OCI-LY7 (cell line): Measurements from ENCODE around the gene VRTN. TPM values are rescaled to one million over a fixed set of nuclear protein-coding genes. Genes with fewer than 3 reads are reported as not detected.
A peak's percentile ranks its signal among the peaks of the same experiment; 100 is the strongest.
"Not testable (repeated sequence)": the region's sequence is repeated elsewhere in the genome, so short reads cannot be mapped to it uniquely, and the experiment has no call there.

Experiments
- BruUV-seq: library from RNA; stranded (reverse); fragments of 400-500 nt; replicated peaks from 2 replicates; lab custom pipeline; 2021; lab: Mats Ljungman, UMichigan
- CTCF ChIA-PET: fragments of 300-600 bp; sonication (Branson Sonifier 250); formaldehyde crosslinking; loops from one replicate; lab custom pipeline; 2022; ENCODE audit warnings: antibody characterized with exemption; ENCODE audit not compliant: unreplicated experiment; lab: Charles Lee
- POLR2A ChIA-PET: fragments of 300-600 bp; sonication (Branson Sonifier 250); formaldehyde crosslinking; loops from one replicate; lab custom pipeline; 2022; ENCODE audit warnings: antibody characterized with exemption; lab: Charles Lee
- DNase-seq: peaks from one replicate; pipeline ENCODE4 v3.0.0-alpha.2; 2015; ENCODE audit warnings: low spot score
- H2AFZ ChIP-seq: fragments of 200-600 bp; sonication (generic), shearing (Covaris generic); 2 replicates; pipeline ENCODE4 v1.6.1; 2014; ENCODE audit warnings: mild to moderate bottlenecking, antibody characterized with exemption, low read length, moderate library complexity
- H3K27ac ChIP-seq: fragments of 200-600 bp; sonication (generic); 2 replicates; pipeline ENCODE4 v1.5.1; 2014; ENCODE audit warnings: mixed run types, low read depth, mild to moderate bottlenecking, moderate library complexity, low read length, inconsistent platforms; ENCODE audit not compliant: poor library complexity, severe bottlenecking
- H3K36me3 ChIP-seq: fragments of 200-600 bp; sonication (generic); 2 replicates; pipeline ENCODE4 v1.6.1; 2014; ENCODE audit warnings: mild to moderate bottlenecking, antibody characterized with exemption, low read length, moderate library complexity, mixed read lengths; ENCODE audit not compliant: insufficient read depth
- H3K4me1 ChIP-seq: fragments of 200-600 bp; sonication (generic); 2 replicates; pipeline ENCODE4 v1.5.1; 2014; ENCODE audit warnings: mild to moderate bottlenecking, low read length; ENCODE audit not compliant: insufficient read depth, poor library complexity, severe bottlenecking
- H3K4me2 ChIP-seq: fragments of 200-600 bp; sonication (generic); 2 replicates; pipeline ENCODE4 v1.6.1; 2014; ENCODE audit warnings: mild to moderate bottlenecking, low read length
- H3K4me3 ChIP-seq: fragments of 200-600 bp; sonication (generic); 2 replicates; pipeline ENCODE4 v1.5.1; 2014; ENCODE audit warnings: mild to moderate bottlenecking, low read depth, low read length; ENCODE audit not compliant: poor library complexity, severe bottlenecking
- H3K79me2 ChIP-seq: fragments of 200-600 bp; sonication (generic); 2 replicates; pipeline ENCODE4 v1.6.1; 2016; ENCODE audit warnings: low read depth, mild to moderate bottlenecking, low read length, moderate library complexity, mixed read lengths; ENCODE audit not compliant: insufficient read depth
- H3K9me2 ChIP-seq: fragments of 200-600 bp; sonication (generic); 2 replicates; pipeline ENCODE4 v1.6.1; 2016; ENCODE audit warnings: mild to moderate bottlenecking, low read length, mixed read lengths; ENCODE audit not compliant: insufficient read depth
- H3K9me3 ChIP-seq: fragments of 200-600 bp; sonication (generic); 2 replicates; pipeline ENCODE4 v1.6.1; 2014; ENCODE audit warnings: mild to moderate bottlenecking, mixed run types, low read length, mixed read lengths
- H4K20me1 ChIP-seq: fragments of 200-600 bp; sonication (generic); 2 replicates; pipeline ENCODE4 v1.6.1; 2014; ENCODE audit warnings: mild to moderate bottlenecking, antibody characterized with exemption, low read length, moderate library complexity, mixed read lengths; ENCODE audit not compliant: insufficient read depth
- CTCF ChIP-seq: fragments of 200-600 bp; sonication (generic); conservative IDR thresholded peaks from 2 replicates; pipeline ENCODE4 v1.5.1; 2014; ENCODE audit warnings: mild to moderate bottlenecking, antibody characterized with exemption, low read length, moderate library complexity, mixed read lengths
- EZH2phosphoT487 ChIP-seq: fragments of 200-600 bp; sonication (generic); IDR thresholded peaks from 2 replicates; pipeline ENCODE4 v1.6.1; 2018; ENCODE audit warnings: low read depth, borderline replicate concordance, mild to moderate bottlenecking, mixed run types, antibody characterized with exemption, low read length, moderate library complexity, mixed read lengths
- intact Hi-C: fragments of 100-400 bp; cut with micrococcal nuclease; formaldehyde crosslinking; loops from one replicate; pipeline ENCODE4 v1.10.0; 2022; ENCODE audit not compliant: unreplicated experiment
- total RNA-seq, 2 experiments: library from RNA; depleted of rRNA in 1 of 2; stranded (reverse); fragments of >200 nt in 1 of 2; shearing (Covaris generic) in 1 of 2; gene quantifications; 2 replicates each; pipeline ENCODE4 v1.2.3, GENCODE V29; 2014 to 2022

VRTN gene
- total RNA-seq, 2 experiments from 2014 or later: not detected

- Histone ChIP-seq H3K27ac (no peak overlapping the region), H3K79me2 (no peaks in the 10 kb centered on the region), H2AFZ (no peak overlapping the region), H3K4me1 (no peaks in the 10 kb centered on the region), H4K20me1 (no peaks in the 10 kb centered on the region), H3K4me2 (no peak overlapping the region), H3K36me3 (no peaks in the 10 kb centered on the region), H3K9me2 (no peaks in the 10 kb centered on the region), H3K4me3 (no peak overlapping the region), H3K9me3 (no peaks in the 10 kb centered on the region)
- BruUV-seq: no TSS peak
- TF ChIP-seq CTCF (peak; percentile 85), EZH2phosphoT487 (no peak)
- ChIA-PET CTCF (no interaction called here), POLR2A (no interaction called here)
- peak; percentile 48 for DNase-seq
- intact Hi-C loops: loop anchor here (10.0 kb wide), 1 partner anchor 170 kb away; the partner anchor contains the start of genes ISCA2 and NPC2
Observed at GRCh38 chr14:74324931-74325361, 23.3 kb upstream of the VRTN start.

GRCh38 chr14:74325446-74325845 lies 22.8 kb upstream of the VRTN start:
- no TSS peak for BruUV-seq
- POLR2A ChIA-PET: no interaction called here
- no peak for TF ChIP-seq EZH2phosphoT487

GRCh38 chr14:74326369-74327152 lies 21.7 kb upstream of the VRTN start:
- H3K4me2 ChIP-seq: no peak overlapping the region
- H3K27ac ChIP-seq: no peak overlapping the region
- H3K4me1 ChIP-seq: no peaks in the 10 kb centered on the region
- POLR2A ChIA-PET: interaction anchor here (0.5 to 0.6 kb wide), 2 partner anchors 16 to 682 kb away, joined by 3 read pairs; no protein-coding TSS in a partner anchor
- DNase-seq: no peak
- H3K36me3 ChIP-seq: no peaks in the 10 kb centered on the region
- intact Hi-C loops: loop anchor here (10.0 kb wide), 1 partner anchor 168 kb away; the partner anchor contains the start of genes ISCA2 and NPC2
- H3K4me3 ChIP-seq: no peak overlapping the region
- H3K79me2 ChIP-seq: no peaks in the 10 kb centered on the region
- no peak overlapping the region for H2AFZ ChIP-seq
- H3K9me3 ChIP-seq: no peaks in the 10 kb centered on the region
- H4K20me1 ChIP-seq: no peaks in the 10 kb centered on the region
- TF ChIP-seq CTCF: no peak
- TF ChIP-seq EZH2phosphoT487: no peak
- no TSS peak for BruUV-seq
- CTCF ChIA-PET: interaction anchor here (0.6 kb wide), 1 partner anchor 130 kb away, joined by 7 read pairs; no protein-coding TSS in a partner anchor
- no peaks in the 10 kb centered on the region for H3K9me2 ChIP-seq

More at GRCh38 chr14:74325446-74325845, 22.8 kb upstream of the VRTN start:
- intact Hi-C loops: loop anchor here (10.0 kb wide), 1 partner anchor 169 kb away; the partner anchor contains the start of genes ISCA2 and NPC2
- Histone ChIP-seq H3K9me2 (no peaks in the 10 kb centered on the region), H3K36me3 (no peaks in the 10 kb centered on the region), H4K20me1 (no peaks in the 10 kb centered on the region), H3K4me3 (no peak overlapping the region), H2AFZ (no peak overlapping the region), H3K9me3 (no peaks in the 10 kb centered on the region), H3K4me1 (no peaks in the 10 kb centered on the region), H3K27ac (no peak overlapping the region), H3K4me2 (no peak overlapping the region), H3K79me2 (no peaks in the 10 kb centered on the region)
- CTCF ChIA-PET: no interaction called here
- no peak for DNase-seq

GRCh38 chr14:74329950-74330552 lies 18.2 kb upstream of the VRTN start:
- intact Hi-C loops: loop anchor here (10.0 kb wide), 1 partner anchor 165 kb away; the partner anchor contains the start of genes ISCA2 and NPC2
- H4K20me1 ChIP-seq, H3K79me2 ChIP-seq, H3K36me3 ChIP-seq, H3K4me1 ChIP-seq, BruUV-seq, CTCF ChIA-PET, H3K9me3 ChIP-seq, H3K27ac ChIP-seq, DNase-seq, H3K4me3 ChIP-seq, H3K4me2 ChIP-seq, H3K9me2 ChIP-seq, H2AFZ ChIP-seq: not testable (repeated sequence)
- POLR2A ChIA-PET: interaction anchor here (0.7 kb wide), 1 partner anchor 76 kb away, joined by 3 read pairs; no protein-coding TSS in a partner anchor
